Raji (cell line): Measurements from ENCODE around the gene AKAP8L.
A peak's percentile ranks its signal among the peaks of the same experiment; 100 is the strongest.

Experiments used
- POLR2A ChIP-seq: IDR thresholded peaks from 2 replicates; pipeline ENCODE4 v1.6.1; 2011; ENCODE audit warnings: low read depth, low read length, control low read depth; ENCODE audit not compliant: insufficient read depth

AKAP8L gene, protein sequence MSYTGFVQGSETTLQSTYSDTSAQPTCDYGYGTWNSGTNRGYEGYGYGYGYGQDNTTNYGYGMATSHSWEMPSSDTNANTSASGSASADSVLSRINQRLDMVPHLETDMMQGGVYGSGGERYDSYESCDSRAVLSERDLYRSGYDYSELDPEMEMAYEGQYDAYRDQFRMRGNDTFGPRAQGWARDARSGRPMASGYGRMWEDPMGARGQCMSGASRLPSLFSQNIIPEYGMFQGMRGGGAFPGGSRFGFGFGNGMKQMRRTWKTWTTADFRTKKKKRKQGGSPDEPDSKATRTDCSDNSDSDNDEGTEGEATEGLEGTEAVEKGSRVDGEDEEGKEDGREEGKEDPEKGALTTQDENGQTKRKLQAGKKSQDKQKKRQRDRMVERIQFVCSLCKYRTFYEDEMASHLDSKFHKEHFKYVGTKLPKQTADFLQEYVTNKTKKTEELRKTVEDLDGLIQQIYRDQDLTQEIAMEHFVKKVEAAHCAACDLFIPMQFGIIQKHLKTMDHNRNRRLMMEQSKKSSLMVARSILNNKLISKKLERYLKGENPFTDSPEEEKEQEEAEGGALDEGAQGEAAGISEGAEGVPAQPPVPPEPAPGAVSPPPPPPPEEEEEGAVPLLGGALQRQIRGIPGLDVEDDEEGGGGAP

DNA sequence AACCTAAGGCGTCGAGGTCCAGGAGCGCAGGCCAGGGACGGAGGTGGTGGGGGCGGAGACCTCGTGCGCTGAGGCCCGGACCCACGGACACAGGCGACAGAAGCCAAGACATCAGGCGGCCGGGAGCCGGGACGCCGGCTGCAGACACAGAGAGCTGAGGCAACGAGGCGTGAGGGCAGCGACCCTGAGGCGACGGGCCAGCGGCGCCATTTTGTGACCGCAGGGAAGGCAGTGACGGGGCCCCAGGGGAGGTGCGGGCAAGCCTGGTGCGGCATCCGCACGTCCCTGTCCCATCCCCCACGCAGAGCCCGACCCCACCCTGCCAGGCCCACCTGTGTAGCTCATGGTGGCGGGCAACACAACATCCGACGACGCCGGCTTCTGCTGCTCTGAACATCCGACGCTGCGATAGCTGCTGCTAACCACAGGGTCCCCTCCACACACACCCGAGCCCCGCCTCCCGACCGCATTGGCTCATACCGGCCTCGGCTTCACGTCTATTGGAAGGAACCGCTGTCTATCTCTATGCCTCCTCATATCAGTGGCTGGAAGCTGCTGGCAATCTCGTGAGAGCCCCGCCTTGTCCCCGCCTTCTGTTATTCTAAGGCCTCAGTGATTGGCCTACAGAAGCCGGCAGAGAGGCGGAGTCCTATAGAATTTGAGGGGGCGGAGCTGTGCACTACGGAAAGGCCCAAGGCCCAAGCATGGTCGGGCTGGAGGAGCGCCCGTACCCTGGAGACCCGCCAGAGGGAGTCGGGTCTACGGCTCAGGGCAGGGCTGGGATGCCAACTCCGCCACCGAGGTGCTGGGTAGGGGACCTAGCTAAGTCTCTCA is at the start of gene AKAP8L:
AKAP8L (minus strand) TSS at position 410 of the 834 bp plus-strand sequence; CDS start at position 345, 65 bp downstream.
- peak; percentile 95 for TF ChIP-seq POLR2A

DNA sequence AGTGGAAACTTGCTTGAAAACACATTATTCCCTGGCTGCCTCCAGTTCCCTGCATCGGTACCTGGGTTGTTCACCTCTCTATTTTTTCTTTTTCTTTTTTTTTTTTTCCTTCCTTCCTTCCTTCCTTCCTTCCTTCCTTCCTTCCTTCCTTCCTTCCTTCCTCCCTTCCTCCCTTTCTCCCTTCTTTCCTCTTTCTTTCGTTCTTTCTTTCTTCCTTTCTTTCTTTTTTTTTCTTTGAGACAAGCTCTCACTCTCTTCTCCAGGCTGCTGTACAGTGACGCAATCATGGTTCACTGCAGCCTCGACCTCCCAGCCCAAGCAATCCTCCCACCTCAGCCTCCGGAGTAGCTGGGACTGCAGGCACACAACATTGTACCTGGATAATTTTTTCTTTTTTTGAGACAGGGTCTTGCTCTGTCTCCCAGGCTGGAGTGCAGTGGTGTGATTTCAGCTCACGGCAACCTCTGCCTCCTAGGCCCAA is 49.0 kb upstream of the AKAP8L start:
- TF ChIP-seq POLR2A, result no peak

DNA sequence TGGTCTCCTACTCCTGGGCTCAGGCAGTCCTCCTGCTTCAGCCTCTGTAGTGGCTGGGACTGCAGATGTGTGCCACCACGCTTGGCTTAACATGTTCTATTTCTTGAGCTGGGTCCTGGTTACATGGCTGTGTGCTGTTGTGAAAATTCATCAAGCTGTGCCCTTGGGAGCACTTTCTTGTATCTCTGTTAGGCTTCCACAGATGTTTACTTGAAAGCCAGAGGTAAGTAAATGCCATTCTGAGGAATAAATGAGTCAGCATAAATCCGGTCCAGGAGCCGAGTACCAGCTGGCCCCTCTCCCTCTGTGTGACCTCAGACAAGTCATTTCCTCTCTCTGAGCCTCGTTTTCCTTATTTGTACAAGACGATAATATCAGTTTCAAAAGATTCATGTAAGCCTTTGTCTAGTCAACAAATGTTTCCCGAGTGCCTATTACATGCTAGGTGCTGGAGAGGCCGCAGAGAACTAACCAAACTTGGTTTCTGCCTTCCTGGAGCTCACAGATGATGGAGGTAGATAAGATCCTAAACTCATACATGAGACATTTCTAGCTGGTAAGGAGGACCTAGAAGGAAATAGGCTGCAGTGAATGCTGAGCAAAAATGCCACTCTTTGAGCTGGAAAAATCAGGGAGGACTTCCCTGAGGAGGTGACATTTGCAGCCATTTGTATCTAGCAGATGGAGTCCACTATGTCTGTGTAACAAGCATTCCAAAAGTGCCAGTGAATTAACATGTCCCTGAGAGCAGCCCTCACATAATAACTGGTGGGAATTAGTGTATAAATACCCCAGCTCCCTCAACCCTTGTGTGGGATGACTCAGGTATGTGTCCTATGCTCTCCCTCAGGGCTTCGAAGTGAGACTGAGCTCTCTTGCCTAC is 48.3 kb upstream of the AKAP8L start:
- TF ChIP-seq POLR2A, result no peak

DNA sequence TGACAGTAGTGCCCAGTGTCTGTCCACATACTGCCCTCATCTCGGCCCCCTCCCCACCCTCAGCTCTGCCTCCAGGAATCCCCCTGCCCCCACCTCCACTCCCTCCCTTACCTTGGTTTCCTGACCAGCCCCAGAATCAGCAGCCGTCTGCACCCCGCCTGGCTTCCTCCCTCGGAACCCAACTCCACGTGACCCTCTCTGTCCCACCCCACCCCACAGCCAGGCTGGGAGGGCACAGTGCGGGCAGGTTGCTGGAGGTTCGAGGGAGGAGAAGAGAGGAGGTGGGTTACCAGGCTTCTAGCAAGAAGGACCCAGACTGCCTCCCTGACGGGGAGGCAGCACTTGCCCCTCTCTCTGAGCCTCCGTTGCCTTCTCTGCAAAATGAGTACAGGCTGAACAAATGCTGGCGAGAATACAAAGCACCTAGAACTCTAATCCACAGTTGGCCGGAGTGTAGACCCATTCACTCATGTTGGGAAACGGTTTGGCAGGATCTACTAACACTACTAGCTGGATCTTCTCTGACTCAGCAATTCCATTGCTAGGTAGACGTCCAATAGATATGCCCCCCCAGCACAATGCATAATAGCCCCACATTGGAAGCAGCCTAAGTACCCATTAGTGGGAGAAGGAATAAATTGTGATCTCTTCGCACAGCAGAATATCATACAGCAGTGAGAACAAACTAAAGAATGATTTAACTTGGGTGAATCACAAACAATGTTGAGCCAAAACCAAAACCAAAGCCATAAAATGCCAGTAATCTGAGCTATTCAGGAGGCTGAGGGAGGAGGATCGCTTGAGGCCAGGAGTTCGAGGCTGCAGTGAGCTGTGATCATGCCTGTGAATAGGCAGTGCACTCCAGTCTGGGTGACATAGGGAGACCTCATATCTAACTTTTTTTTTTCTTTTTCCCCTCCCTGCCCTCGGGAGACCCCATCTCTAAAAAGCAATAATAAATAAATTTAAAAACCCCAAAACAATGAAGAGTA is 45.9 kb upstream of the AKAP8L start, which contains the start of gene RASAL3:
RASAL3 (minus strand) TSS at position 151 of the 992 bp plus-strand sequence. CDS start 186 bp downstream, outside the sequence.
- TF ChIP-seq POLR2A, result 0 out of 2 replicates have a peak, but pooled peaks have one; percentile 42

DNA sequence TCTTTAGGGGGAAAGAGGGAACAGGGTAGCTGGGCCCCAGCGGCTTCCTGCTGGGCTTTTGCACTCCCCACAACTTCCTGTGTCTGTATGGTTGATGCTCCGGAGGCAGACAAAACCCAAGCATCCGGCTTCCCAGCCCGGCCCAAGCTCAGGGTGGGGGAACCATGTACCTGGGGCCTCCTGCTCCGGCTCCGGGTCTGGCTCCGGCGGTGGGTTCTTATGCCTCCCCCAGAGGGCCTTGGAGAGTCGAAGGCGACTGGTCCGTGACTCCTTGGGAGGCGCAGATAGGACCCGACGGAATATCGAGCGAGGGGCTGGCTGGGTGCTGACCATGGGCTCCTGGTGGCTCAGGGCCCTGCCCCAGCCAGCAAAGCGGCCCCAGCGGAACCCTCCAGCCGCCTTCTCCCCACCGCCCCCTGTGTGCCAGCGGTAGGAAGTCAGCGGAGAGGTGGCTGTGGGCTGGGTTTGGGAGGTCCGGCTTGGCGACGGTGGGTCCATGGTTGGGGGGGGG is 45.1 kb upstream of the AKAP8L start:
- peak; percentile 49 for TF ChIP-seq POLR2A

DNA sequence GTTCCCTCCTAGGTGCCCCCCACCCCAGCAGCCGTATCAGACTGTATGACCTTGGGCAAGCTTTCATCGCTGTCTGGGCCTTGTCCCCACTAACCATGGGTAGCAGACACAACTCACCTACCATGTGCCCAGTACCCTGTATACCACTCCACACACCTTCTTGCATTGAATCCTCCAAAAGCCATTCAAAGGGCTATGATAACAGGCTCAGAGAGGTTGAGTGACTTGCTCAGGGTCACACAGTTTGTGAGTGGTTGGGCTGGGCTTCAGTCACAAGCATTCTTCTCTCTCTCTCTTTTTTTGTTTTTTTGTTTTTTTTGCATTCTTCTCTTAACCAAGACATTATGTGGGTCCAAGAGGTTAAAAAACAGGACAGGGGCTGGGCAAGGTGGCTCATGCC is 42.9 kb upstream of the AKAP8L start:
- no peak for TF ChIP-seq POLR2A

DNA sequence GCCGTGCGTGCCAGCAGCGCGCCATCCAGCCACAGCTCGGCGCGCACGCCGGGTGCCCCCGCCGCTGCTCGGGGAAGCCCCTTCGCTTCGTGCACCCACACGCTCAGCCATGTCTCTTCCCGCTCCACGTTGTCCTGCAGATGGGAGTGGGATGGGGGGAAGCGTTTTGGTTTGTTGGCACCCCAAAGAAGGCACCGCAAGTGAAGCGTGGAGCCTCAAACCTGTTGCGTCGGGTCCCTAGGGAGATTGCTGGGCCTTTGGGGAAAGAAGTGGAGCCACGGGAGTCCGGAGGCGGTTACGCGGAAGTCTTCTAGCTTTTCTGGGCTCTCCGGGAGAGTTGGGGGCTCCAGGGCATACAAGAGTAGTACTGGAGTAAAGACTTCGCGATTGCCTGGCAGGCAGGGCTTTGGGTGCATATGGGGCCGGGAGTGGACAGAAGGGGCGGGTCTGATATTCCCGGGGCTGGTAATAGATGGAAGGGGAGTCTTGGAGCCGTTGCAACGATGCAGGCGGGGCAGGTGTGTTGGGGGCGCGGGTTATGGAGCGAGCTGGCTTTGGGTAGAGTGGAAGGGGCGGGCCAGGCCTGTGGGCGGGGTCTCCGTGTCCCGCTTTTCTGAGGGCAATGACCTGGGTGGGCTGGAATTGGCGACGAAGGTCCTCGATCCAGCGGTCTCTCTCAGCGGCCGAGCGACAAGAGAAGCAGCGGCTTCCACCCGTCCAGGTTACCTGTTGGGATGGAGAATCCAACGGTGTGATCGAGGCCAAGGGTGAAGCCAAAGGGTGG is 39.1 kb upstream of the AKAP8L start:
- no peak for TF ChIP-seq POLR2A

DNA sequence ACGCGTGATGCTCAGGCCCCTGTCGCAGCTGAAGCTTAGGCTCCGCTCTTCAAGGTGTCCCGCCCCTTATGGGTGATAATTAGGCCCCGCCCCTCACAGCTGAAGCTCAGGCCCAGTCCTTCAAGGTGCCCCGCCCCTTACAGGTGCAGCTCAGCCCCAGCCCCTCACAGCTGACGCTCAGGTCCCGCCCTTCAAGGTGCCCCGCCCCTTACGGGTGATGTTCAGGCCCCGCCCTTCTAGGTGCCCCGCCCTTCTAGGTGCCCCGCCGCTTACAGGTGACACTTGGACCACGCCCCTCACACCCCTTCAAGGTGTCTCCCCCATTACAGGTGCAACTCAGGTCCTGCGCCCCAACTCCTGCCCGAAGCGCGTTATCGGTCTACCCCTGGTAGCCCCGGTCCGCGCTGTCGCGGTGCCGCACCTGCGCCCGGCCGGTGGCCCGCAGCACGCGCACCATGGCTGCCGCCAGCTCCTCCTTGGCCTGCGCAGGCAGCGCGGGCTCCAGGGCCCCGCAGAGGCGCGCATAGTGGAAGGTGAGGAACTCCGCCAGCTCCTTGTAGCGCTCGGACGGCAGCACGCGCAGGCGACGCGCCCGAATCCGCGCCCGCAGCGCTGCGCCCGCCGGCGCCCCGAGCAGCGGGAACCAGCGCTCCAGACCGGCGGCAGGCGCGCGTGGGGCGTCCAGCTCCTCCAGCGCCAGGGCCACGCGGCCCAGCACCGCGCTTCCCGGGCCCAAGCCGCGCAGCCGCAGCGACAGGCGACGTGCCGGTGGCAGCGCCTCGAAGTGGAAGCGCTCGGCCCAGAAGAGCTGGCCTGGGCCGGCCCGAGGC is 38.3 kb upstream of the AKAP8L start:
- no peak for TF ChIP-seq POLR2A

DNA sequence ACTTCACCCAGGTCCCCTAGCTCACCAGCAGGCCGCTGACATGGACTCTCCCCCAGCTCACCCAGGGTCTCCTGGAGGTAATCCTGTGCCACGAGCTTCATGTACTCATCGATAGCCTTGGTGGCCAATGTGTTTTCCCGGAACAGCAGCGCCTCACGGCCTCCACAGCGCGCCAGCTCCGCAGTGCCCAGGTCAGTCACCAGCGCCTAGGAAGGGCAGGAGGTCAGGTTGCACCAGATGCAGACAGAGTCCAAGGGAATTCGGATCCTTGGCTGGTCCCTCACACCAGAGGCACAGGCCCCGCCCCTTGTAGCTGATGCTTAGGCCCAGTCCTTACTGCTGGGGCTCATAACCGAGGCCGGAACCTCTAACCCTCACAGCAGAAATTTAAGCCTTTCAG is 37.7 kb upstream of the AKAP8L start:
- TF ChIP-seq POLR2A, result no peak

DNA sequence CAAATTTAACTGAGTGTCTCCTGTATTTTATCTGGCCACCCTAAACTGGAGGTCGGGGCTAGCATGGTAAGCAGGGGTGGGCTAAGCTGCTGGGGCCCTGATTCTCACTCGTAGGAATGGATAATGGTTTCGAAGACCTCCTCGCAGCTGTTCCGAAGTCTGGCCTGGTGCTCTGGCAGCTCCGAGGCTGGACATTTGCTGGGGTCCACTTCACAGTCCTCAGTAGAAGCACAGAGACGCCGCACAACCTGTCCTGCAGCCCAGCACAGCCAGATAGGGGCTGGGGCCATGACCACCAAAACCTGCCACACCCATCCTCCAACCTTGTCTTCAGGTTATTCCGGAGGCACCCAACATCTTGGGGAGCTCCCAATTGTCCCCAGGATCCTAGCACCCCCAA is 37.2 kb upstream of the AKAP8L start:
- TF ChIP-seq POLR2A, result no peak

DNA sequence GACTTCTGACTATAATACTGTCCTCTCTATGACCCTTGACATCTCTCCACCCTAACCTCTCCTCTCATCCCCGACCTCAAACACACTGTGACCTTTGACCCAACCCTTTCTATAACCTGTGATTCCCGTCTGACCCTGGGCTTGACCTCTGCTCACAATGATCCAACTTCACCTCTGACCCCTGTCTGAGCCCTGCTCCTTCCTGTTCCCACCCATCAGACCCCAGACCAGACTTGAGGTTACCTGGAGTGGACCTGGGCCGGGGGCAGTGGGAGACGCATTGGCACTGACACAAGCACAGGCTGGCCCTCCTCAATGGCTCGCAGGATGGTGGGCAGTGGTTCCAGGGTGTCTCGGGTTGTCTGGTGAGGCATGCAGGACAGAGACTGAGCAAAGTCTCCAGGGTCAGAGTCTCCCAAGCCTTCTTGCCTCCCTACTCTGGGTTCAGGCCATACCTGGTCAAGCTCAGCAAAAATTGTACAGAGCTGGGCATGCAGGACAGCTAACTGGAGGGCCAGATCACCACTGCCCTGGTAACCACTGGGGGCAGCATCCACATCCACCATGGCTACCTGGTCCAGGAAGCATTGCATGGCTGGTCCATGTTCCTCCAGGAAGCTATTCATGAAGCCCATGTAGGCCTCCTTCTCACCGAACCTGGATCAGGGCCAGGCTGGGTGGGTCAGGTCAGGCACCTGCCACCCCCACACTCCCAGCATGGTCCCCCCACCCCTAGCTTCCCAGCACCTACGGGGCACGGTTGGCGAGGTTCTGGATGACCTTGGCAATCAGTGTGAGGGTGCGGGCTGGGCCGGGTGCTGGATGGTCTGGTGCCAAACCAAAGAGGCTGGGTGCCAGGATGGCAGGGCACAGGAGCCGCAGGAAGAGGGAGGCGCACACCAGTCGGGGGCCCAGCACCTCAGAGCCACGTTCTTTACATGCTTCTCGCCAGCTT is 35.4 kb upstream of the AKAP8L start:
- no peak for TF ChIP-seq POLR2A
